ENCODE results near the gene CEMIP2. TPM values are rescaled to one million over a fixed set of nuclear protein-coding genes. Genes with fewer than 3 reads are reported as not detected.

The CEMIP2 gene
- polyA plus RNA-seq, 1 of the 3 experiments (the other 2 are of a cell fraction) = 39.8 TPM

- Histone ChIP-seq H3K9me3 (no peaks in the 10 kb centered on the region), H3K4me3 (ENCODE audit: low read depth in 2 of 2, low read length in 1 of 2) (no peak overlapping the region), H3K27me3 (ENCODE audit: insufficient read depth) (peaks cover 28% of the 10 kb centered on the region; the same call in 1 of the 2 replicates), H3K27ac (ENCODE audit: low read depth in 2 of 2, low read length in 1 of 2) (no peak overlapping the region), H3F3A (replicated peaks; ENCODE audit: insufficient read depth) (no peaks in the 10 kb centered on the region), H2AFZ (ENCODE audit: low read depth) (no peak overlapping the region), H3K4me2 (no peak overlapping the region), H3K9ac (no peak overlapping the region), H3K79me2 (ENCODE audit: insufficient read depth) (no peaks in the 10 kb centered on the region), H3K4me1 (ENCODE audit: control insufficient read depth in 1 of 2, insufficient read depth in 2 of 2, low read depth in 1 of 2, low read length in 1 of 2) (no peaks in the 10 kb centered on the region), H4K20me1 (ENCODE audit: insufficient read depth) (no peaks in the 10 kb centered on the region), H3K36me3 (replicated peaks in 1 of 2; ENCODE audit: control insufficient read depth in 1 of 2, insufficient read depth in 2 of 2, low read length in 1 of 2) (no peaks in the 10 kb centered on the region), H3K9me2 (no peaks in the 10 kb centered on the region)
- no peak for DNase-seq
- CTCF ChIA-PET = interaction anchor here (1.0 to 12.0 kb wide), 7 partner anchors 10 to 464 kb away, joined by 3 to 149 read pairs (median 5); no protein-coding TSS in a partner anchor
- POLR2A ChIA-PET = no interaction called here
- TF ChIP-seq FOSL2 (IDR thresholded peaks at IDR 0.05; ENCODE audit: borderline replicate concordance, low read depth) = no peak
- TF ChIP-seq YY1 (IDR thresholded peaks at IDR 0.05; ENCODE audit: low read depth) = no peak
- no peak for TF ChIP-seq SIN3A (IDR thresholded peaks at IDR 0.05; ENCODE audit: borderline replicate concordance, low read depth, low read length)
- no peak for TF ChIP-seq FOXM1 (IDR thresholded peaks at IDR 0.05; ENCODE audit: low read depth)
- 25% methylated on average over 2 of the region's 2 CpGs for WGBS (ENCODE audit: low lambda C conversion rate)
Measured at GRCh38 chr9:71808068-71808467, 39.8 kb upstream of the CEMIP2 start.

GRCh38 chr9:71806901-71807307 is 38.6 kb upstream of the CEMIP2 start:
- peak; percentile 54 for DNase-seq
- no peaks in the 10 kb centered on the region for H3K36me3 ChIP-seq (replicated peaks in 1 of 2; ENCODE audit: control insufficient read depth in 1 of 2, insufficient read depth in 2 of 2, low read length in 1 of 2)
- TF ChIP-seq ELF1 (IDR thresholded peaks at IDR 0.05) (peak; percentile 86), FOXJ3 (CRISPR knock-in tag; IDR thresholded peaks at IDR 0.05) (no peak), CTCF (IDR thresholded peaks at IDR 0.05) (peak; percentile 84), TAF1 (IDR thresholded peaks at IDR 0.05; ENCODE audit: borderline replicate concordance, low read depth, low read length) (no peak), RFX5 (IDR thresholded peaks at IDR 0.05; ENCODE audit: low read length) (no peak), GATA2 (CRISPR knock-in tag; IDR thresholded peaks at IDR 0.05) (no peak), NRF1 (IDR thresholded peaks at IDR 0.05; ENCODE audit: low read depth, low read length) (no peak), RAD21 (IDR thresholded peaks at IDR 0.05; ENCODE audit: low read length) (peak; percentile 87), JUND (IDR thresholded peaks at IDR 0.05) (no peak), TEAD4 (IDR thresholded peaks at IDR 0.05; ENCODE audit: borderline replicate concordance, insufficient read depth) (no peak), FOSL2 (IDR thresholded peaks at IDR 0.05; ENCODE audit: borderline replicate concordance, low read depth) (no peak), USF2 (IDR thresholded peaks at IDR 0.05; ENCODE audit: borderline replicate concordance, low read depth, low read length) (no peak), FOXM1 (IDR thresholded peaks at IDR 0.05; ENCODE audit: low read depth) (no peak), EP300 (IDR thresholded peaks at IDR 0.05; ENCODE audit: borderline replicate concordance in 1 of 2, low read depth in 1 of 2, low read length in 1 of 2) (no peak), NFIC (IDR thresholded peaks at IDR 0.05; ENCODE audit: borderline replicate concordance) (no peak), EZH2phosphoT487 (IDR thresholded peaks at IDR 0.05; ENCODE audit: borderline replicate concordance, low read depth) (no peak), RXRA (IDR thresholded peaks at IDR 0.05; ENCODE audit: borderline replicate concordance, low read depth) (no peak), TCF12 (IDR thresholded peaks at IDR 0.05) (no peak), CHD2 (IDR thresholded peaks at IDR 0.05; ENCODE audit: low read length, partially characterized antibody) (no peak), RCOR1 (IDR thresholded peaks at IDR 0.05; ENCODE audit: low read length) (no peak), SMC3 (IDR thresholded peaks at IDR 0.05; ENCODE audit: low read depth, low read length) (peak; percentile 70), SIN3A (IDR thresholded peaks at IDR 0.05; ENCODE audit: borderline replicate concordance, low read depth, low read length) (no peak), YY1 (IDR thresholded peaks at IDR 0.05; ENCODE audit: low read depth) (no peak), PBX3 (IDR thresholded peaks at IDR 0.05) (0 out of 2 replicates have a peak, but pooled peaks have one; percentile 8)

More at GRCh38 chr9:71806901-71807307, 38.6 kb upstream of the CEMIP2 start:
- CTCF ChIA-PET = interaction anchor here (0.5 to 12.0 kb wide), 29 partner anchors 9 to 1158 kb away, joined by 3 to 149 read pairs (median 3); no protein-coding TSS in a partner anchor
- no peaks in the 10 kb centered on the region for H3K9me2 ChIP-seq
- no peaks in the 10 kb centered on the region for H3K9me3 ChIP-seq
- peaks cover 32% of the 10 kb centered on the region; the same call in 1 of the 2 replicates for H3K27me3 ChIP-seq (ENCODE audit: insufficient read depth)
- H3K4me3 ChIP-seq (ENCODE audit: low read depth in 2 of 2, low read length in 1 of 2) = peak overlapping the region in 1 of 2 experiments; percentile 38; a peak in 1 of 4 replicates
- H3K4me1 ChIP-seq (ENCODE audit: control insufficient read depth in 1 of 2, insufficient read depth in 2 of 2, low read depth in 1 of 2, low read length in 1 of 2) = no peaks in the 10 kb centered on the region
- no peak overlapping the region for H3K27ac ChIP-seq (ENCODE audit: low read depth in 2 of 2, low read length in 1 of 2)
- H3K4me2 ChIP-seq = no peak overlapping the region
- WGBS (ENCODE audit: low lambda C conversion rate) = 8% methylated on average over 1 of the region's 1 CpG
- H3F3A ChIP-seq (replicated peaks; ENCODE audit: insufficient read depth) = no peaks in the 10 kb centered on the region
- H2AFZ ChIP-seq (ENCODE audit: low read depth) = no peak overlapping the region
- POLR2A ChIA-PET = no interaction called here
- no peaks in the 10 kb centered on the region for H4K20me1 ChIP-seq (ENCODE audit: insufficient read depth)
- no peaks in the 10 kb centered on the region for H3K79me2 ChIP-seq (ENCODE audit: insufficient read depth)
- H3K9ac ChIP-seq = no peak overlapping the region
